GM10266 (cell line): ENCODE measurements around the gene RBFOX2.

Experiments
- DNase-seq: peaks from one replicate; pipeline ENCODE4 v3.0.0; 2012; ENCODE audit errors: extremely low spot score
- CTCF ChIP-seq: IDR thresholded peaks from 2 replicates; pipeline ENCODE4 v1.5.1; 2012; ENCODE audit warnings: mild to moderate bottlenecking, low read depth; ENCODE audit not compliant: control insufficient read depth, insufficient read depth; ENCODE audit errors: missing control alignments

RBFOX2 gene

GRCh38 chr22:35864545-35865165 lies 164.0 kb downstream of the RBFOX2 start:
- TF ChIP-seq CTCF, result no peak
- DNase-seq, result no peak

GRCh38 chr22:35863432-35863831 lies 165.2 kb downstream of the RBFOX2 start:
- DNase-seq, result no peak
- no peak for TF ChIP-seq CTCF

GRCh38 chr22:35862697-35863096 lies 165.9 kb downstream of the RBFOX2 start:
- no peak for TF ChIP-seq CTCF

GRCh38 chr22:35861451-35861850 lies 167.2 kb downstream of the RBFOX2 start:
- no peak for TF ChIP-seq CTCF
- DNase-seq, result no peak

More at GRCh38 chr22:35862697-35863096, 165.9 kb downstream of the RBFOX2 start:
- DNase-seq, result no peak

GRCh38 chr22:35860837-35861236 lies 167.8 kb downstream of the RBFOX2 start:
- DNase-seq, result no peak
- no peak for TF ChIP-seq CTCF

- no peak for TF ChIP-seq CTCF
- no peak for DNase-seq
Observed at GRCh38 chr22:35860087-35860733, 168.4 kb downstream of the RBFOX2 start.

GRCh38 chr22:35854334-35854733 lies 174.3 kb downstream of the RBFOX2 start:
- DNase-seq, result no peak
- no peak for TF ChIP-seq CTCF
